ENCODE results near the gene ANGPT4. TPM values are rescaled to one million over a fixed set of nuclear protein-coding genes. Genes with fewer than 3 reads are reported as not detected.

The ANGPT4 gene
- total and polyA plus RNA-seq, 2 of the 8 experiments (the other 6 are each of a cell fraction or from before 2014, with no cell fraction given) = 0.07 to 0.33 TPM

- H2BK20ac ChIP-seq (ENCODE audit: low read length) = no peak overlapping the region
- no peak overlapping the region for H3K9ac ChIP-seq (replicated peaks in 1 of 4; ENCODE audit: extremely low read depth in 1 of 4, low read depth in 3 of 4, low read length in 3 of 4)
- no peak overlapping the region for H3K27ac ChIP-seq (ENCODE audit: low read depth, low read length)
- peaks cover 0 to 3% (median 0%) of the 10 kb centered on the region in 4 experiments; a peak in 1 of 7 replicates for H3K27me3 ChIP-seq (replicated peaks in 1 of 4; ENCODE audit: control insufficient read depth in 3 of 4, extremely low read depth in 1 of 4, insufficient read depth in 3 of 4, low read length in 3 of 4)
- 92% methylated on average over 5 of the region's 5 CpGs; no CpG with 5 or more reads in 1 of the 2 experiments for WGBS, 2 experiments (ENCODE audit: extremely low coverage in 1 of 2, insufficient coverage in 1 of 2, insufficient read length in 1 of 2, insufficient replicate concordance in 2 of 2, low coverage in 1 of 2, low lambda C conversion rate in 2 of 2, missing lambda C conversion rate in 1 of 2)
- no peaks in the 10 kb centered on the region for H3K9me3 ChIP-seq (ENCODE audit: insufficient read depth in 2 of 2, low read depth in 1 of 2, low read length in 1 of 2)
- no peak overlapping the region for H3K18ac ChIP-seq (ENCODE audit: extremely low read depth, low read length)
- H4K20me1 ChIP-seq (replicated peaks in 1 of 2; ENCODE audit: control insufficient read depth in 1 of 2, insufficient read depth in 2 of 2, low read length in 2 of 2) = no peaks in the 10 kb centered on the region
- no peak overlapping the region for H3K4ac ChIP-seq (replicated peaks; ENCODE audit: insufficient read length, low read depth, low read length)
- H2BK15ac ChIP-seq (ENCODE audit: low read length) = no peak overlapping the region
- FAIRE-seq = no peak
- no peak for DNase-seq (ENCODE audit: low read depth in 1 of 2, low spot score in 2 of 2)
- H4K8ac ChIP-seq (ENCODE audit: extremely low read depth, insufficient read depth, low read length) = no peak overlapping the region
- H2BK120ac ChIP-seq (replicated peaks; ENCODE audit: low read depth, low read length) = no peak overlapping the region
- H3K23ac ChIP-seq (ENCODE audit: insufficient read length) = no peak overlapping the region
- H2AK5ac ChIP-seq (ENCODE audit: low read depth, low read length) = no peak overlapping the region
- H3K79me1 ChIP-seq (ENCODE audit: low read depth, low read length) = no peaks in the 10 kb centered on the region
- no peak overlapping the region for H3K4me2 ChIP-seq (ENCODE audit: insufficient read depth in 1 of 2, low read depth in 2 of 2, low read length in 2 of 2)
- no peaks in the 10 kb centered on the region for H3K79me2 ChIP-seq (ENCODE audit: control insufficient read depth in 1 of 2, insufficient read depth in 2 of 2, low read length in 2 of 2)
- no peak overlapping the region for H4K91ac ChIP-seq (replicated peaks; ENCODE audit: insufficient read length, low read length)
- no peaks in the 10 kb centered on the region for H3K36me3 ChIP-seq (ENCODE audit: control insufficient read depth in 2 of 4, insufficient read depth in 4 of 4, low read length in 3 of 4)
- no peak overlapping the region for H4K5ac ChIP-seq (ENCODE audit: insufficient read length, low read depth, low read length)
- no peak overlapping the region for H2BK5ac ChIP-seq (ENCODE audit: low read depth, low read length)
- H2AFZ ChIP-seq (ENCODE audit: low read length) = no peak overlapping the region
- ChIA-PET POLR2A (ENCODE audit: partially characterized antibody) (interaction anchor here (1.1 kb wide), 1 partner anchor 32 kb away, joined by 3 read pairs; no protein-coding TSS in a partner anchor), CTCF (ENCODE audit: partially characterized antibody) (interaction anchor here (0.9 to 4.2 kb wide), 5 partner anchors 9 to 36 kb away, joined by 3 to 36 read pairs (median 9); no protein-coding TSS in a partner anchor)
- no peak overlapping the region for H3K4me3 ChIP-seq (ENCODE audit: extremely low read depth in 1 of 4, insufficient read depth in 2 of 4, low read depth in 3 of 4, low read length in 4 of 4)
- no peak overlapping the region for H3K56ac ChIP-seq (replicated peaks; ENCODE audit: insufficient read length, low read depth, low read length)
- H2BK12ac ChIP-seq (ENCODE audit: low read depth, low read length) = no peak overlapping the region
- H3K14ac ChIP-seq (ENCODE audit: insufficient read length) = no peak overlapping the region
- no peaks in the 10 kb centered on the region; the same call in 1 of the 2 replicates for H3K23me2 ChIP-seq (ENCODE audit: low read depth, low read length)
- peaks cover 0 to 11% (median 3%) of the 10 kb centered on the region in 4 experiments; a peak in 4 of 7 replicates for H3K4me1 ChIP-seq (replicated peaks in 1 of 4; ENCODE audit: control insufficient read depth in 3 of 4, insufficient read depth in 4 of 4, low read length in 3 of 4)
- TF ChIP-seq PHF8 (conservative IDR thresholded peaks at IDR 0.05; ENCODE audit: low read depth, low read length) (no peak), SIRT6 (IDR thresholded peaks at IDR 0.05; ENCODE audit: low read length) (no peak), SAP30 (IDR thresholded peaks at IDR 0.05; ENCODE audit: insufficient read depth, insufficient replicate concordance, low read length) (no peak), E2F6 (IDR thresholded peaks at IDR 0.05) (no peak)
These were observed 4.9 kb upstream of the ANGPT4 start for GRCh38 chr20:921068-921467.
